ENCODE measurements around the gene CNEP1R1. TPM values are rescaled to one million over a fixed set of nuclear protein-coding genes. Genes with fewer than 3 reads are reported as not detected.

The CNEP1R1 gene
- total RNA-seq, 2 experiments from 2014 or later: 19.9 to 24.1 TPM

DNA sequence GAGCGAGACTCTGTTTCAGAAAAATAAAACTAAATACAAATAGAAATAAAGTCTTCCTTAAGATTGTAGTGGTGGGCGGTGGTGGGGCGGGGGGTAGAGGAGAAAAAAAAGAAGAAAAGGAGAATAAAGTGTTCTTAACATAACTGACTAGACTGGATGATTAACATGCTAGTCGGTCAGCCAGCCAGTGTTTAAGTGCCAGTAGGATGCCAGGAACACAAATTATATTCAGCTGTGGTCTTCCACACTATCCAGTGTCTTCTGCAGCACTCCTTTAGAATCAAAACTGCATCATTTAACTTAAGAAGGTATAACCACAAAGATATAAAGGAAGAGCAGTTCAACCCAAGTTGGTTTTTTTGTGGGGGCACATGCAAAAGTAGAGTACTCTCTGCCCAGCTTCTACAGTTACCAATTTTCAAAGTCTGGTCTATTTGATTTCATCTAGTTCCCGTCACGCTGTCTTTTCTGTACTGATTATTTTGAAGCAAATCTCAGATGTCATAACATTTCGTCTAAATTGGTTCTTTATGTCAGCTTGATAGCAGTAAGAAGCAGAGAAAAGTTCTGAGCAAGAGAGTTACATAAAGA is 56.5 kb downstream of the CNEP1R1 start:
- Histone ChIP-seq H3K4me1 (ENCODE audit: insufficient read depth, low read length, poor library complexity, severe bottlenecking) (no peaks in the 10 kb centered on the region), H3K36me3 (ENCODE audit: insufficient read depth, low read length) (peaks cover 94% of the 10 kb centered on the region), H2AFZ (ENCODE audit: low read length) (no peak overlapping the region), H3K79me2 (ENCODE audit: insufficient read depth, low read depth, low read length) (no peaks in the 10 kb centered on the region), H3K4me3 (ENCODE audit: low read depth, low read length, poor library complexity, severe bottlenecking) (no peak overlapping the region), H4K20me1 (ENCODE audit: insufficient read depth, low read length) (no peaks in the 10 kb centered on the region), H3K27ac (ENCODE audit: low read depth, low read length, poor library complexity, severe bottlenecking) (no peak overlapping the region), H3K9me2 (ENCODE audit: insufficient read depth, low read length) (no peaks in the 10 kb centered on the region), H3K4me2 (ENCODE audit: low read length) (no peak overlapping the region), H3K9me3 (ENCODE audit: low read length) (no peaks in the 10 kb centered on the region)
- DNase-seq (ENCODE audit: low spot score): no peak
- POLR2A ChIA-PET: no interaction called here
- CTCF ChIA-PET (ENCODE audit: unreplicated experiment): no interaction called here
- TF ChIP-seq, protein P1, sequence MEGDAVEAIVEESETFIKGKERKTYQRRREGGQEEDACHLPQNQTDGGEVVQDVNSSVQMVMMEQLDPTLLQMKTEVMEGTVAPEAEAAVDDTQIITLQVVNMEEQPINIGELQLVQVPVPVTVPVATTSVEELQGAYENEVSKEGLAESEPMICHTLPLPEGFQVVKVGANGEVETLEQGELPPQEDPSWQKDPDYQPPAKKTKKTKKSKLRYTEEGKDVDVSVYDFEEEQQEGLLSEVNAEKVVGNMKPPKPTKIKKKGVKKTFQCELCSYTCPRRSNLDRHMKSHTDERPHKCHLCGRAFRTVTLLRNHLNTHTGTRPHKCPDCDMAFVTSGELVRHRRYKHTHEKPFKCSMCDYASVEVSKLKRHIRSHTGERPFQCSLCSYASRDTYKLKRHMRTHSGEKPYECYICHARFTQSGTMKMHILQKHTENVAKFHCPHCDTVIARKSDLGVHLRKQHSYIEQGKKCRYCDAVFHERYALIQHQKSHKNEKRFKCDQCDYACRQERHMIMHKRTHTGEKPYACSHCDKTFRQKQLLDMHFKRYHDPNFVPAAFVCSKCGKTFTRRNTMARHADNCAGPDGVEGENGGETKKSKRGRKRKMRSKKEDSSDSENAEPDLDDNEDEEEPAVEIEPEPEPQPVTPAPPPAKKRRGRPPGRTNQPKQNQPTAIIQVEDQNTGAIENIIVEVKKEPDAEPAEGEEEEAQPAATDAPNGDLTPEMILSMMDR (conservative IDR thresholded peaks at IDR 0.05; ENCODE audit: low read length): no peak
- TF ChIP-seq EZH2phosphoT487 (IDR thresholded peaks at IDR 0.05; ENCODE audit: borderline replicate concordance, low read depth, low read length): no peak
- intact Hi-C loops (cut with micrococcal nuclease; ENCODE audit: unreplicated experiment): no loop called here
- no TSS peak for BruUV-seq (replicated peaks)

DNA sequence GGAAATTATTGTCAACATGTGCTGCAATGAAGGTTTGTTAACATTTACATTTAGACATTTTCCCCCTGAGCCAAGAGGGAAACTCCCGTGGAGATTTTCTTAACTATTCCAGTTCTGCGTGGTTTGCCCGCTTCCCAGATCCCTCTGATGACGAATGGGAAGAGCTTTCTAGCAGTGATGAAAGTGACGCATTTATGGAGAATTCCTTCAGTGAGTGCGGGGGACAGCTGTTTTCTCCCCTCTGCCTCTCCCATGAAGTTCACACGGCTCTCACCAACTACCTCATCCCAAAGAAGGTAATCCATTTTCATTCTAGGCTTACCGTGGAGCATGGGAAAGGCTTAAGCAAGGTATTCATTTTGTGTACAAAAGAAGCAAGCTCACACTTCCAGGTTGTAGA is 59.0 kb downstream of the CNEP1R1 start:
- DNase-seq (ENCODE audit: low spot score): no peak

DNA sequence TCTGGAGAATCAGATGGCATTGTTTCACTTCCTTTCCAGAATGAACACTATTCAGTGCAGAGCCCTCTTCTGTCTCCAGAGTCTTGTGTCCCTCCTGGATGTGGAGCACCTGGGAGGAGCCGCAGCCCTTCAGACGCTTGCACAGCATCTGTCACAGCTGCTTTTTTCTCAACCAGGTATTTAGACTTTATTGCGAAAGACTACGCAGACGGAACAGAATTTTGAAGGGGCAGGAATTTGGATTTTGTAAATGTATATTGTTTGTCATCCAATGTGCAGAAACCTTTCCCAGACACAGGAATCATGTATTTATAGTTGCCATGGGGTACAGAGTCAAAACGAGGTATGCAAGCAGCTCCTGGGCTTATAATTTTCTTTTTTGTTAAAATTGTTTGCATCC is 61.2 kb downstream of the CNEP1R1 start:
- H2AFZ ChIP-seq (ENCODE audit: low read length): no peak overlapping the region

More for the DNA sequence above, 59.0 kb downstream of the CNEP1R1 start:
- ChIA-PET POLR2A (no interaction called here), CTCF (ENCODE audit: unreplicated experiment) (interaction anchor here (0.6 kb wide), 1 partner anchor 489 kb away, joined by 6 read pairs; no protein-coding TSS in a partner anchor)
- intact Hi-C loops (cut with micrococcal nuclease; ENCODE audit: unreplicated experiment): no loop called here
- Histone ChIP-seq H3K27ac (ENCODE audit: low read depth, low read length, poor library complexity, severe bottlenecking) (no peak overlapping the region), H3K9me2 (ENCODE audit: insufficient read depth, low read length) (no peaks in the 10 kb centered on the region), H4K20me1 (ENCODE audit: insufficient read depth, low read length) (no peaks in the 10 kb centered on the region), H2AFZ (ENCODE audit: low read length) (no peak overlapping the region), H3K4me3 (ENCODE audit: low read depth, low read length, poor library complexity, severe bottlenecking) (no peak overlapping the region), H3K36me3 (ENCODE audit: insufficient read depth, low read length) (peaks cover 96% of the 10 kb centered on the region), H3K9me3 (ENCODE audit: low read length) (no peaks in the 10 kb centered on the region), H3K4me2 (ENCODE audit: low read length) (no peak overlapping the region), H3K79me2 (ENCODE audit: insufficient read depth, low read depth, low read length) (no peaks in the 10 kb centered on the region), H3K4me1 (ENCODE audit: insufficient read depth, low read length, poor library complexity, severe bottlenecking) (no peaks in the 10 kb centered on the region)
- BruUV-seq (replicated peaks): no TSS peak
- TF ChIP-seq EZH2phosphoT487 (IDR thresholded peaks at IDR 0.05; ENCODE audit: borderline replicate concordance, low read depth, low read length): no peak
- TF ChIP-seq, protein P1 (conservative IDR thresholded peaks at IDR 0.05; ENCODE audit: low read length): no peak

More for the DNA sequence above, 61.2 kb downstream of the CNEP1R1 start:
- Histone ChIP-seq H3K36me3 (ENCODE audit: insufficient read depth, low read length) (peaks cover 93% of the 10 kb centered on the region), H3K27ac (ENCODE audit: low read depth, low read length, poor library complexity, severe bottlenecking) (no peak overlapping the region), H3K9me3 (ENCODE audit: low read length) (no peaks in the 10 kb centered on the region), H4K20me1 (ENCODE audit: insufficient read depth, low read length) (no peaks in the 10 kb centered on the region), H3K4me2 (ENCODE audit: low read length) (no peak overlapping the region), H3K9me2 (ENCODE audit: insufficient read depth, low read length) (no peaks in the 10 kb centered on the region), H3K4me1 (ENCODE audit: insufficient read depth, low read length, poor library complexity, severe bottlenecking) (no peaks in the 10 kb centered on the region), H3K79me2 (ENCODE audit: insufficient read depth, low read depth, low read length) (no peaks in the 10 kb centered on the region), H3K4me3 (ENCODE audit: low read depth, low read length, poor library complexity, severe bottlenecking) (no peak overlapping the region)
- no peak for DNase-seq (ENCODE audit: low spot score)
- TF ChIP-seq, protein P1 (conservative IDR thresholded peaks at IDR 0.05; ENCODE audit: low read length): no peak
- TF ChIP-seq EZH2phosphoT487 (IDR thresholded peaks at IDR 0.05; ENCODE audit: borderline replicate concordance, low read depth, low read length): no peak
- ChIA-PET POLR2A (no interaction called here), CTCF (ENCODE audit: unreplicated experiment) (no interaction called here)
- BruUV-seq (replicated peaks): no TSS peak
- intact Hi-C loops (cut with micrococcal nuclease; ENCODE audit: unreplicated experiment): no loop called here

All from OCI-LY7 (cell line).